Mesodermal cell (in vitro differentiated cells): ENCODE measurements around the gene RASL10B.
"Not testable (repeated sequence)": the region's sequence is repeated elsewhere in the genome, so short reads cannot be mapped to it uniquely, and the experiment has no call there.

Source experiments
- H3K27ac ChIP-seq: 2 replicates; pipeline ENCODE4 v1.7.0; 2013; ENCODE audit warnings: mild to moderate bottlenecking, low read depth, low read length, moderate library complexity; ENCODE audit not compliant: severe bottlenecking
- H3K36me3 ChIP-seq: 2 replicates; pipeline ENCODE4 v1.7.1; 2013; ENCODE audit warnings: mild to moderate bottlenecking, low read length, moderate library complexity; ENCODE audit not compliant: control insufficient read depth, insufficient read depth
- H3K4me1 ChIP-seq: one replicate; pipeline ENCODE4 v1.7.1; 2013; ENCODE audit warnings: mild to moderate bottlenecking, low read length; ENCODE audit not compliant: insufficient read depth, control insufficient read depth, poor library complexity, severe bottlenecking
- H3K4me3 ChIP-seq: 2 replicates; pipeline ENCODE4 v1.7.0; 2013; ENCODE audit warnings: low read length, control low read depth, mild to moderate bottlenecking; ENCODE audit not compliant: insufficient read depth, poor library complexity, severe bottlenecking; ENCODE audit errors: extremely low read depth
- H3K9me3 ChIP-seq: 2 replicates; pipeline ENCODE4 v1.7.1; 2013; ENCODE audit warnings: mild to moderate bottlenecking, low read length, moderate library complexity; ENCODE audit not compliant: control insufficient read depth
- WGBS, 2 experiments: methylation state at CpG; one replicate each; pipeline ENCODE4 v1.1.5; 2013; ENCODE audit warnings: missing lambda C conversion rate in 2 of 2; ENCODE audit not compliant: insufficient coverage in 2 of 2; 5-methylcytosine and 5-hydroxymethylcytosine counted together

RASL10B gene

GRCh38 chr17:35703308-35703707 lies 28.1 kb upstream of the RASL10B start:
- not testable (repeated sequence) for H3K27ac ChIP-seq, H3K9me3 ChIP-seq, H3K4me1 ChIP-seq, H3K4me3 ChIP-seq
- H3K36me3 ChIP-seq: peaks cover 51% of the 10 kb centered on the region
- 100% methylated on average over 1 of the region's 2 CpGs for WGBS, 2 experiments

- H3K9me3 ChIP-seq: no peaks in the 10 kb centered on the region
- H3K27ac ChIP-seq: no peak overlapping the region
- no peak overlapping the region for H3K4me3 ChIP-seq
- no CpG with 5 or more reads among the region's 1 CpG for WGBS, 2 experiments
- H3K4me1 ChIP-seq: peaks cover 5% of the 10 kb centered on the region
- peaks cover 48% of the 10 kb centered on the region for H3K36me3 ChIP-seq
These were observed 26.2 kb upstream of the RASL10B start for GRCh38 chr17:35705230-35705629.

DNA sequence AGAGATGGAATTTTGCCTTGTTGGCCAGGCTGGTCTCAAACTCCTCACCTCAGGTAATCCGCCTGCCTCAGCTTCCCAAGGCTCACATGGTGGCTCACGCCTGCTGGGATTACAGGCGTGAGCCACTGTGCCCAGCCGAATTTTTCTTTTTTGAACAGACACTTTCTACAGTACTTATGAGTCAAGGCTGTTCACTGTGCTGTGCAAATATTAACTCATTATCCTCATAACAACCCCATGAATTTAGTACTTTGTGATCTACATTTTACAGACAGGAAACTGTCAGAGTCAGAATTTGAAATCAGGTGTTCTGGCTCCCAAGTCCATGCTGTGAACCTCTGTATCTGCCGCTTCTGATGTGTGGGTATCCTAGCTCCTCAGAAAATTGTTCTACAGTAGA lies 25.7 kb upstream of the RASL10B start:
- no peaks in the 10 kb centered on the region for H3K9me3 ChIP-seq
- peaks cover 48% of the 10 kb centered on the region for H3K36me3 ChIP-seq
- H3K4me1 ChIP-seq: peaks cover 5% of the 10 kb centered on the region
- 50 to 75% methylated on average over 2 to 4 of the region's 5 CpGs for WGBS, 2 experiments
- no peak overlapping the region for H3K4me3 ChIP-seq
- no peak overlapping the region for H3K27ac ChIP-seq

- peaks cover 19% of the 10 kb centered on the region for H3K4me1 ChIP-seq
- WGBS, 2 experiments: 71 to 92% methylated on average over 2 of the region's 3 CpGs
- no peak overlapping the region for H3K4me3 ChIP-seq
- peaks cover 40% of the 10 kb centered on the region for H3K36me3 ChIP-seq
- no peaks in the 10 kb centered on the region for H3K9me3 ChIP-seq
- no peak overlapping the region for H3K27ac ChIP-seq
These were observed 23.3 kb upstream of the RASL10B start for GRCh38 chr17:35708149-35708548.

DNA sequence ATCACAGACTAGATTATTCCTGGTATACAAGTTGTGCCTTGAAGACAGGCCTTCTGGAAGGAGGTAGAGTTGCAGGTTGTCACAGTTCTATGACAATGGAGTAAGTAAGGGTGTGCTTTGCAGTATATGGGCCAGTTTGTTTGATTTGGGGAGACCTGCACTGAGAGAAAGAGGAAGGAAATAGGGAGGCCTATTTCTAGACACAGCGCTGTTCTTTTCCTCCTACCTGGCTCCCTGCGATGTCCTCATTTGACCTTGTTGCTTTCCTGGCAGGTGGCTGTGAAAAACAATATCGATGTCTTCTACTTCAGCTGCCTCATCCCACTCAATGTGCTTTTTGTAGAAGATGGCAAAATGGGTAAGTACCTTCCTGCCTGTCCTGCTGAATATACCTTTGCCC lies 22.5 kb upstream of the RASL10B start:
- Histone ChIP-seq H3K4me1 (peaks cover 24% of the 10 kb centered on the region), H3K4me3 (no peak overlapping the region), H3K36me3 (peaks cover 41% of the 10 kb centered on the region), H3K27ac (no peak overlapping the region), H3K9me3 (no peaks in the 10 kb centered on the region)
- 100% methylated on average over 1 to 3 of the region's 3 CpGs for WGBS, 2 experiments

DNA sequence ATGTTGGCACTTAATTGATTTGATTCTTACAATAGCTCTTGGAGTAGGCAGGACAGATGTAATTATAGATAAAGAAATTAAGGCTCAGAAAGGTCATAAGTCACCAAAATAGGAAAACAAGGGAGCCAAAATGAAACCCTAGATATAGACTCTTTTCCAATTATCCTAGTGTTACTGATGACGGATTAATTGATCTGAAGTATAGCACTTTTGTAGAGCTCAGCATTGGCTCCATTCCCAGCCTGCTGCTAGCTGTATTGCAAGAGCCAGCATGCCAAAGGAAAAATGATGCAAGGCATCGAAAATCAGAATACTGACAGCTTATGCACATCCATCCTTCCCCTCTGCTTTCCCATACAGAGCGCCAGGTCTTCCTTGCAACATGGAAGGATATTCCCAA lies 21.6 kb upstream of the RASL10B start:
- no peak overlapping the region for H3K4me3 ChIP-seq
- no peak overlapping the region for H3K27ac ChIP-seq
- whole genome bisulfite sequencing, 2 experiments: 100% methylated on average over 1 to 2 of the region's 3 CpGs
- peaks cover 50% of the 10 kb centered on the region for H3K36me3 ChIP-seq
- peaks cover 34% of the 10 kb centered on the region for H3K4me1 ChIP-seq
- H3K9me3 ChIP-seq: no peaks in the 10 kb centered on the region

GRCh38 chr17:35710950-35711349 lies 20.5 kb upstream of the RASL10B start:
- no CpG with 5 or more reads among the region's 2 CpGs for WGBS, 2 experiments
- peaks cover 42% of the 10 kb centered on the region for H3K4me1 ChIP-seq

DNA sequence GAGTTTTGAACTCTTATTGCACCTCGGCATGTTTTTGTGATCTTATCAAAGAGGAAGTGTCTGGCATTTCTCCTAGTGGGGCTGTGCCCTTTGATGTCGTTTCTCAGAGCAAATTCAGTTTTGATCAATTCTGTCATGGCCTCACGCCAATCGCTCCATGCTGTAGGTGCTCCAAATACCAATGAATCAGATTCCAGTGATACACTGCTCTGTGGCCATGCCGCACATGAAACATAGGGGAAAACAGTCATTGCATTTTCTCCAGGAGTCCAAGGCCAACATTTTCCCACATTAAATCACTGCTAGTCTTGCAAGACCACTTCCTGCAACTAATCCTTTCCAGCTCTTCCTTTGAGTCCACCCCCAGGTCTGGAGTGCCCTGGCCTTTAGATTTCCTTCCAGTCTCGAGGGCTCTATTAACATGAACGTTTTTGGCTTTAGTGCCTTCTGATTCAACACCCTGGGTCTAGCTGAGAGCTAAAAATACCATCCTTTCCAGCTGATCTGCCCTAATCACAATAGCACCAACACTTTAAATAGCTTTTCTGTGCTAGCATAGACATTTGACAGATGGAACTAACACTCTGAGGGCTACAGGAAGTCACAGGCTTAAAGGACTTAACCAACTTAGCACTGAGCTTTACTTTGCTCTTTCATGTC lies 18.2 kb upstream of the RASL10B start:
- Histone ChIP-seq H3K36me3 (peaks cover 74% of the 10 kb centered on the region), H3K4me3 (no peak overlapping the region), H3K27ac (peak overlapping the region; percentile 91), H3K4me1 (peaks cover 39% of the 10 kb centered on the region), H3K9me3 (no peaks in the 10 kb centered on the region)
- 44 to 52% methylated on average over 7 of the region's 7 CpGs for WGBS, 2 experiments

More at GRCh38 chr17:35710950-35711349, 20.5 kb upstream of the RASL10B start:
- Histone ChIP-seq H3K27ac (no peak overlapping the region), H3K4me3 (no peak overlapping the region), H3K9me3 (no peaks in the 10 kb centered on the region), H3K36me3 (peaks cover 56% of the 10 kb centered on the region)

- H3K4me1 ChIP-seq: peaks cover 39% of the 10 kb centered on the region
These were observed 16.5 kb upstream of the RASL10B start for GRCh38 chr17:35714988-35715387.

GRCh38 chr17:35715416-35715815 lies 16.0 kb upstream of the RASL10B start:
- no peak overlapping the region for H3K4me3 ChIP-seq
- no peak overlapping the region for H3K27ac ChIP-seq
- peaks cover 75% of the 10 kb centered on the region for H3K36me3 ChIP-seq
- H3K4me1 ChIP-seq: peaks cover 39% of the 10 kb centered on the region
- H3K9me3 ChIP-seq: no peaks in the 10 kb centered on the region

More at GRCh38 chr17:35714988-35715387, 16.5 kb upstream of the RASL10B start:
- Histone ChIP-seq H3K9me3 (no peaks in the 10 kb centered on the region), H3K36me3 (peaks cover 78% of the 10 kb centered on the region), H3K27ac (no peak overlapping the region), H3K4me3 (no peak overlapping the region)
- 75 to 100% methylated on average over 2 of the region's 2 CpGs for WGBS, 2 experiments

GRCh38 chr17:35716173-35716572 lies 15.3 kb upstream of the RASL10B start:
- 90 to 100% methylated on average over 1 to 2 of the region's 3 CpGs for WGBS, 2 experiments
- Histone ChIP-seq H3K36me3 (peaks cover 74% of the 10 kb centered on the region), H3K27ac (no peak overlapping the region), H3K9me3 (no peaks in the 10 kb centered on the region), H3K4me3 (no peak overlapping the region), H3K4me1 (peaks cover 39% of the 10 kb centered on the region)
